K562 (cell line): ENCODE data around the gene AGO3. TPM values are rescaled to one million over a fixed set of nuclear protein-coding genes. Genes with fewer than 3 reads are reported as not detected.

ENCODE experiments used
- ATAC-seq: fragments of 200-7000 bp; cut with Tn5 transposase; 3 replicates; pipeline ENCODE4 v1.9.1; 2020; ENCODE audit warnings: moderate library complexity
- BruUV-seq: library from RNA; stranded (reverse); fragments of 400-500 nt; replicated peaks from 2 replicates; lab custom pipeline; 2021; lab: Mats Ljungman, UMichigan
- CTCF ChIA-PET: fragments of 300-600 bp; formaldehyde crosslinking; extraction: SDS; loops from one replicate; lab custom pipeline; 2021; ENCODE audit warnings: low intra/inter-chr PET ratio; lab: Yijun Ruan, JAX
- POLR2A ChIA-PET: fragments of 300-600, 350-650 bp; sonication (Branson Sonifier 250); formaldehyde crosslinking; extraction: SDS; loops from one replicate; lab custom pipeline; 2021; ENCODE audit warnings: antibody characterized with exemption, inconsistent platforms; lab: Yijun Ruan, JAX
- DNase-seq, 4 experiments: peaks; one replicate each; pipeline versions ENCODE4 v3.0.0 to v3.0.0-alpha.2; 2011 to 2018; ENCODE audit warnings: low spot score in 3 of 4, mixed read lengths in 3 of 4; ENCODE audit errors: extremely low read depth in 1 of 4
- FAIRE-seq: peaks from 2 replicates; lab custom pipeline; 2011; peaks lifted over from hg19 to GRCh38; lab: Jason Lieb, UNC
- H2AFZ ChIP-seq: 2 replicates; pipeline ENCODE4 v1.6.0; 2011; ENCODE audit warnings: low read depth, low read length, control low read depth, inconsistent platforms
- H3K27ac ChIP-seq: fragments of 200-600 bp; 3 replicates; pipeline ENCODE4 v1.8.0; 2011; ENCODE audit warnings: low read depth, mild to moderate bottlenecking, control low read depth, inconsistent platforms, low read length, moderate library complexity, mixed read lengths; ENCODE audit errors: extremely low read depth
- H3K27me3 ChIP-seq, 2 experiments: fragments of 300-600 bp in 1 of 2; 2 replicates in 1 of 2; 3 replicates in 1 of 2; pipeline versions ENCODE4 v1.6.0 to v1.8.0; 2011; ENCODE audit warnings: inconsistent platforms in 2 of 2, low read length in 2 of 2, mild to moderate bottlenecking in 1 of 2, mixed read lengths in 1 of 2, moderate library complexity in 1 of 2; ENCODE audit not compliant: control insufficient read depth in 2 of 2, insufficient read depth in 2 of 2
- H3K36me3 ChIP-seq: fragments of 300-600 bp; 3 replicates; pipeline ENCODE4 v1.8.0; 2011; ENCODE audit warnings: mild to moderate bottlenecking, low read length, inconsistent platforms; ENCODE audit not compliant: control insufficient read depth, insufficient read depth
- H3K4me1 ChIP-seq, 2 experiments: fragments of 200-600 bp in 1 of 2; replicated peaks in 1 of 2; 2 replicates in 1 of 2; 3 replicates in 1 of 2; pipeline versions ENCODE4 v1.5.1 to v1.8.0; 2011; ENCODE audit warnings: inconsistent platforms in 2 of 2, low read length in 2 of 2, mild to moderate bottlenecking in 1 of 2, mixed read lengths in 1 of 2, moderate library complexity in 1 of 2; ENCODE audit not compliant: control insufficient read depth in 2 of 2, insufficient read depth in 2 of 2
- H3K4me2 ChIP-seq: 2 replicates; pipeline ENCODE4 v1.6.1; 2011; ENCODE audit warnings: low read length, control low read depth, inconsistent platforms, mixed read lengths; ENCODE audit not compliant: insufficient read depth
- H3K4me3 ChIP-seq: fragments of 200-600 bp; sonication (generic), shearing (Covaris generic); 2 replicates; pipeline ENCODE4 v1.5.1; 2016; ENCODE audit warnings: control low read depth, inconsistent platforms
- H3K79me2 ChIP-seq: fragments of 200-600 bp; 3 replicates; pipeline ENCODE4 v1.8.0; 2011; ENCODE audit warnings: low read length, inconsistent platforms; ENCODE audit not compliant: control insufficient read depth, insufficient read depth
- H3K9ac ChIP-seq, 2 experiments: 2 replicates each; pipeline versions ENCODE4 v1.6.0 to v1.6.1; 2011; ENCODE audit warnings: low read depth in 2 of 2, low read length in 2 of 2, control low read depth in 1 of 2, inconsistent platforms in 1 of 2, mild to moderate bottlenecking in 1 of 2, mixed read lengths in 1 of 2; ENCODE audit not compliant: insufficient read depth in 1 of 2
- H3K9me1 ChIP-seq: one replicate; pipeline ENCODE4 v1.6.0; 2011; ENCODE audit warnings: inconsistent platforms, mild to moderate bottlenecking, low read length, moderate library complexity; ENCODE audit not compliant: control insufficient read depth, insufficient read depth
- H3K9me3 ChIP-seq: replicated peaks from 2 replicates; pipeline ENCODE4 v1.5.1; 2011; ENCODE audit warnings: low read depth, low read length, inconsistent platforms; ENCODE audit not compliant: control insufficient read depth, insufficient read depth
- H4K20me1 ChIP-seq: replicated peaks from 2 replicates; pipeline ENCODE4 v1.6.1; 2011; ENCODE audit warnings: low read length, inconsistent platforms, mixed read lengths; ENCODE audit not compliant: control insufficient read depth, insufficient read depth
- C11orf30 ChIP-seq: fragments of 450-650 bp; IDR thresholded peaks from 2 replicates; pipeline ENCODE4 v1.6.1; 2016; ENCODE audit warnings: low read depth, mild to moderate bottlenecking
- MAFF ChIP-seq: IDR thresholded peaks from 2 replicates; pipeline ENCODE4 v1.6.1; 2012; ENCODE audit warnings: low read length, improper control_type of control experiment
- MAFG ChIP-seq: fragments of 450-650 bp; conservative IDR thresholded peaks from 2 replicates; pipeline ENCODE4 v1.6.1; 2016; ENCODE audit warnings: missing genetic modification characterization, missing compliant biosample characterization
- MAFK ChIP-seq: IDR thresholded peaks from 2 replicates; pipeline ENCODE4 v1.6.1; 2011; ENCODE audit warnings: low read length, improper control_type of control experiment
- TBP ChIP-seq: optimal IDR thresholded peaks from 2 replicates; pipeline ENCODE3; 2011; ENCODE audit warnings: low read depth, low read length, improper control_type of control experiment
- TEAD2 ChIP-seq: fragments of 450-650 bp; IDR thresholded peaks from 2 replicates; pipeline ENCODE4 v1.6.1; 2016; ENCODE audit warnings: missing genetic modification characterization, control low read depth, missing compliant biosample characterization
- ZFP36 ChIP-seq: fragments of 150-350 bp; IDR thresholded peaks from 2 replicates; pipeline ENCODE4 v1.6.1; 2018; ENCODE audit warnings: low read length, low read depth; ENCODE audit not compliant: partially characterized antibody
- ZNF316 ChIP-seq: fragments of 450-650 bp; IDR thresholded peaks from 2 replicates; pipeline ENCODE4 v1.6.1; 2016
- WGBS: fragments of 100-300 bp; shearing (Covaris generic); methylation state at CpG from one replicate; pipeline ENCODE4 v1.1.6; 2016; ENCODE audit warnings: low coverage, mixed read lengths; ENCODE audit not compliant: insufficient coverage; ENCODE audit errors: missing lambda C conversion rate; 5-methylcytosine and 5-hydroxymethylcytosine counted together
- in situ Hi-C: fragments of 300-500 bp; cut with MboI; formaldehyde crosslinking; loops from 4 replicates; pipeline ENCODE4 v1.15.0; 2018; ENCODE audit warnings: inconsistent platforms, mixed read lengths
- intact Hi-C: fragments of 100-400 bp; cut with micrococcal nuclease; formaldehyde crosslinking; loops from 2 replicates; pipeline ENCODE4 v1.14.2; 2022
- polyA plus RNA-seq, 8 experiments: library from polyadenylated mRNA; depleted of rRNA in 4 of 8; stranded (reverse) in 5 of 8; unstranded in 3 of 8; fragments of >200 nt; fragmentation: Nextera tagmentation in 2 of 8; fragmentation: Illumina TruSeq in 1 of 8; extraction: Ambion mirVana in 2 of 8; extraction: Trizol in 1 of 8; gene quantifications; 2 replicates each; pipeline versions ENCODE4 v1.2.1 to v1.2.3, GENCODE V29; 2011 to 2014; ENCODE audit warnings: inconsistent platforms in 1 of 8, missing spikeins in 1 of 8
- total RNA-seq, 7 experiments: library from RNA; depleted of rRNA in 6 of 7; stranded (reverse); fragments of >200 nt in 6 of 7; fragmentation: Illumina TruSeq in 2 of 7; extraction: Trizol in 2 of 7; gene quantifications; 2 replicates each; pipeline versions ENCODE4 v1.2.1 to v1.2.3, GENCODE V29; 2011 to 2021; ENCODE audit warnings: low replicate concordance in 1 of 7
- TF ChIP-seq, protein P1 (sequence below): sonication (generic); formaldehyde crosslinking; IDR thresholded peaks from 2 replicates; pipeline ENCODE4 v1.8.1; 2023; ENCODE audit warnings: mild to moderate bottlenecking, missing genetic modification reagents

The AGO3 gene
- total and polyA plus RNA-seq, 9 of the 15 experiments (the other 6 are each of a cell fraction or from before 2014, with no cell fraction given), result 4.5 to 41.5 (median 22.7) TPM

DNA sequence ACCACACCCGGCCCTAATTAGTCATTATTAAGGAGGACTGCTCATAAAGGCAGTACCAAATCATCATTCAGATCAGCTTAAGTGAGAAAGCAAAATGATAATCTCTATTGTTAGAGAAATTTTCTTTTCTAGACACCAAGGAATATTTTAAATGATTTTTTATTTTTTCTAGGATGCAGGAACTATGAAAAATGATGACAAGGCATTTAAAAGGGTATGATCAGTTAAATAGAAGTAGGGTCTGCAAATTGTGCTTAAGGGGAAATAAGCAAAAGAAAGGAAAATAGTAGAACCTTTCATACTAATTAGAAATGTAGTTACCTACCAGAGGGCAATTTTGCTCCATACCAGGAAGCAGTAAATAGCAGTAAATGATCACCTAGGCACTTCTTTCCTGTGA is 131.4 kb downstream of the AGO3 start:
- BruUV-seq, result no TSS peak
- FAIRE-seq (no peak), ATAC-seq (no peak), DNase-seq (no peak)
- Histone ChIP-seq H2AFZ (no peak overlapping the region), H3K27ac (no peak overlapping the region), H3K4me3 (no peak overlapping the region), H4K20me1 (no peaks in the 10 kb centered on the region), H3K4me1 (no peaks in the 10 kb centered on the region), H3K4me2 (no peak overlapping the region), H3K79me2 (no peaks in the 10 kb centered on the region), H3K9me1 (no peaks in the 10 kb centered on the region), H3K27me3 (no peaks in the 10 kb centered on the region), H3K36me3 (no peaks in the 10 kb centered on the region; the same call in 2 of the 3 replicates), H3K9ac (no peak overlapping the region), H3K9me3 (no peaks in the 10 kb centered on the region)
- WGBS, result 80% methylated on average over 1 of the region's 1 CpG
- intact Hi-C loops (no loop called here), in situ Hi-C loops (no loop called here)
- CTCF ChIA-PET, result no interaction called here
- POLR2A ChIA-PET, result interaction anchor here (1.2 kb wide), 1 partner anchor 10 kb away, joined by 3 read pairs; no protein-coding TSS in a partner anchor
- TF ChIP-seq MAFF (peak; percentile 91), TBP (no peak), TEAD2 (tag) (no peak), ZFP36 (no peak), C11orf30 (peak; percentile 86), MAFG (tag) (peak; percentile 84), MAFK (peak; percentile 93), ZNF316 (peak; percentile 96)
- TF ChIP-seq, protein P1, sequence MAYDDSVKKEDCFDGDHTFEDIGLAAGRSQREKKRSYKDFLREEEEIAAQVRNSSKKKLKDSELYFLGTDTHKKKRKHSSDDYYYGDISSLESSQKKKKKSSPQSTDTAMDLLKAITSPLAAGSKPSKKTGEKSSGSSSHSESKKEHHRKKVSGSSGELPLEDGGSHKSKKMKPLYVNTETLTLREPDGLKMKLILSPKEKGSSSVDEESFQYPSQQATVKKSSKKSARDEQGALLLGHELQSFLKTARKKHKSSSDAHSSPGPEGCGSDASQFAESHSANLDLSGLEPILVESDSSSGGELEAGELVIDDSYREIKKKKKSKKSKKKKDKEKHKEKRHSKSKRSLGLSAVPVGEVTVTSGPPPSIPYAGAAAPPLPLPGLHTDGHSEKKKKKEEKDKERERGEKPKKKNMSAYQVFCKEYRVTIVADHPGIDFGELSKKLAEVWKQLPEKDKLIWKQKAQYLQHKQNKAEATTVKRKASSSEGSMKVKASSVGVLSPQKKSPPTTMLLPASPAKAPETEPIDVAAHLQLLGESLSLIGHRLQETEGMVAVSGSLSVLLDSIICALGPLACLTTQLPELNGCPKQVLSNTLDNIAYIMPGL (CRISPR knock-in tag), result no peak
